ENCODE measurements around the gene XYLT2. TPM values are rescaled to one million over a fixed set of nuclear protein-coding genes. Genes with fewer than 3 reads are reported as not detected.

The XYLT2 gene
- total and polyA plus RNA-seq, 2 of the 8 experiments (the other 6 are each of a cell fraction or from before 2014, with no cell fraction given): 28.0 to 29.9 TPM

GRCh38 chr17:50382931-50383330, 37.0 kb downstream of the XYLT2 start (continued):
- TF ChIP-seq ATF2 (IDR thresholded peaks at IDR 0.05; ENCODE audit: low read length): no peak
- TF ChIP-seq TAF7 (optimal IDR thresholded peaks at IDR 0.05; ENCODE audit: borderline replicate concordance, low read depth, low read length): no peak
